Brain microvascular endothelial cell (primary cell): ENCODE measurements around the gene PKP3.
A peak's percentile ranks its signal among the peaks of the same experiment; 100 is the strongest.
"Not testable (repeated sequence)": the region's sequence is repeated elsewhere in the genome, so short reads cannot be mapped to it uniquely, and the experiment has no call there.

ENCODE experiments used
- DNase-seq: peaks from one replicate; pipeline ENCODE4 v3.0.0-alpha.2; 2020
- H3K27ac ChIP-seq: fragments of 250-450 bp; sonication (Bioruptor Pico); 2 replicates; pipeline ENCODE4 v1.5.1; 2020; ENCODE audit warnings: mild to moderate bottlenecking, moderate library complexity
- H3K27me3 ChIP-seq: fragments of 250-450 bp; sonication (Bioruptor Pico); replicated peaks from 2 replicates; pipeline ENCODE4 v1.5.1; 2020; ENCODE audit warnings: mild to moderate bottlenecking
- H3K36me3 ChIP-seq: fragments of 250-450 bp; sonication (Bioruptor Pico); replicated peaks from 2 replicates; pipeline ENCODE4 v1.5.1; 2020; ENCODE audit warnings: mild to moderate bottlenecking
- H3K4me3 ChIP-seq: 2 replicates; pipeline ENCODE4 v1.5.1; 2011; ENCODE audit warnings: low read depth, mild to moderate bottlenecking, control low read depth, low read length, moderate library complexity
- in situ Hi-C: cut with HindIII; loops from 2 replicates; pipeline ENCODE4 v1.10.0; 2017; ENCODE audit warnings: low sequenced_read_pairs, low pct_ligation_motif_present
- TF ChIP-seq, protein P1 (sequence below): IDR thresholded peaks from 2 replicates; pipeline ENCODE4 v1.5.1; 2011; ENCODE audit warnings: low read depth, mild to moderate bottlenecking, moderate library complexity, low read length, control low read depth, inconsistent platforms; ENCODE audit errors: missing control alignments

The PKP3 gene

DNA sequence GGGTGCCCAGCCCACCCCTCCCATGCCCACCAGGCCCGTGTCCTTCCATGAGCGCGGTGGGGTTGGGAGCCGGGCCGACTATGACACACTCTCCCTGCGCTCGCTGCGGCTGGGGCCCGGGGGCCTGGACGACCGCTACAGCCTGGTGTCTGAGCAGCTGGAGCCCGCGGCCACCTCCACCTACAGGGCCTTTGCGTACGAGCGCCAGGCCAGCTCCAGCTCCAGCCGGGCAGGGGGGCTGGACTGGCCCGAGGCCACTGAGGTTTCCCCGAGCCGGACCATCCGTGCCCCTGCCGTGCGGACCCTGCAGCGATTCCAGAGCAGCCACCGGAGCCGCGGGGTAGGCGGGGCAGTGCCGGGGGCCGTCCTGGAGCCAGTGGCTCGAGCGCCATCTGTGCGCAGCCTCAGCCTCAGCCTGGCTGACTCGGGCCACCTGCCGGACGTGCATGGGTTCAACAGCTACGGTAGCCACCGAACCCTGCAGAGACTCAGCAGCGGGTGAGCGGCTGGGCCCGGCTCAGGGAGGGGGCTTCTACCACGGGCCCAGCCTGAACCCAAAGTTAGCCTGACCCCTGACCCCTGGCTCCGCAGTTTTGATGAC is 3.0 kb downstream of the PKP3 start:
- Histone ChIP-seq H3K36me3 (no peaks in the 10 kb centered on the region), H3K4me3 (peak overlapping the region; percentile 46), H3K27me3 (peaks cover 8% of the 10 kb centered on the region), H3K27ac (no peak overlapping the region)
- TF ChIP-seq, protein P1, sequence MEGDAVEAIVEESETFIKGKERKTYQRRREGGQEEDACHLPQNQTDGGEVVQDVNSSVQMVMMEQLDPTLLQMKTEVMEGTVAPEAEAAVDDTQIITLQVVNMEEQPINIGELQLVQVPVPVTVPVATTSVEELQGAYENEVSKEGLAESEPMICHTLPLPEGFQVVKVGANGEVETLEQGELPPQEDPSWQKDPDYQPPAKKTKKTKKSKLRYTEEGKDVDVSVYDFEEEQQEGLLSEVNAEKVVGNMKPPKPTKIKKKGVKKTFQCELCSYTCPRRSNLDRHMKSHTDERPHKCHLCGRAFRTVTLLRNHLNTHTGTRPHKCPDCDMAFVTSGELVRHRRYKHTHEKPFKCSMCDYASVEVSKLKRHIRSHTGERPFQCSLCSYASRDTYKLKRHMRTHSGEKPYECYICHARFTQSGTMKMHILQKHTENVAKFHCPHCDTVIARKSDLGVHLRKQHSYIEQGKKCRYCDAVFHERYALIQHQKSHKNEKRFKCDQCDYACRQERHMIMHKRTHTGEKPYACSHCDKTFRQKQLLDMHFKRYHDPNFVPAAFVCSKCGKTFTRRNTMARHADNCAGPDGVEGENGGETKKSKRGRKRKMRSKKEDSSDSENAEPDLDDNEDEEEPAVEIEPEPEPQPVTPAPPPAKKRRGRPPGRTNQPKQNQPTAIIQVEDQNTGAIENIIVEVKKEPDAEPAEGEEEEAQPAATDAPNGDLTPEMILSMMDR = peak; percentile 71
- peak; percentile 68 for DNase-seq
- in situ Hi-C loops = no loop called here

DNA sequence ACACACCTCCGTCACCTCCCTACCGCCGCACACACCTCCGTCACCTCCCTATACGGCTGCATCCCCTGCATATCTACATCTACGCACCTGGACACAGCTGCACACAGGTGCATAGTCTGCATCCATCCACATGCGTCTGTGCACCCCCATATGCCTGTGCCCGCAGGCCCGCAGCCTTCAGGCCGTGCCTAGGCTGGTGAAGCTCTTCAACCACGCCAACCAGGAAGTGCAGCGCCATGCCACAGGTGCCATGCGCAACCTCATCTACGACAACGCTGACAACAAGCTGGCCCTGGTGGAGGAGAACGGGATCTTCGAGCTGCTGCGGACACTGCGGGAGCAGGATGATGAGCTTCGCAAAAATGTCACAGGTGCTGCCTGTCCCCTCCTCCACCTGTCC is 4.8 kb downstream of the PKP3 start:
- in situ Hi-C loops = no loop called here
- H3K27ac ChIP-seq = no peak overlapping the region
- H3K27me3 ChIP-seq = peaks cover 8% of the 10 kb centered on the region
- TF ChIP-seq, protein P1 = no peak
- no peak overlapping the region for H3K4me3 ChIP-seq
- no peaks in the 10 kb centered on the region for H3K36me3 ChIP-seq
- no peak for DNase-seq

GRCh38 chr11:399731-400211 is 5.8 kb downstream of the PKP3 start:
- TF ChIP-seq, protein P1 = no peak
- Histone ChIP-seq H3K4me3 (no peak overlapping the region), H3K27ac (no peak overlapping the region), H3K36me3 (no peaks in the 10 kb centered on the region), H3K27me3 (peaks cover 8% of the 10 kb centered on the region)
- no peak for DNase-seq
- in situ Hi-C loops = no loop called here

- H3K4me3 ChIP-seq = no peak overlapping the region
- TF ChIP-seq, protein P1 = no peak
- in situ Hi-C loops = no loop called here
- H3K36me3 ChIP-seq = no peaks in the 10 kb centered on the region
- no peak for DNase-seq
- H3K27ac ChIP-seq = no peak overlapping the region
- peaks cover 8% of the 10 kb centered on the region for H3K27me3 ChIP-seq
Measured at GRCh38 chr11:400241-400689, 6.3 kb downstream of the PKP3 start.

- H3K4me3 ChIP-seq, in situ Hi-C loops, H3K36me3 ChIP-seq, DNase-seq, H3K27ac ChIP-seq, H3K27me3 ChIP-seq: not testable (repeated sequence)
Measured at GRCh38 chr11:401196-401595, 7.2 kb downstream of the PKP3 start.

DNA sequence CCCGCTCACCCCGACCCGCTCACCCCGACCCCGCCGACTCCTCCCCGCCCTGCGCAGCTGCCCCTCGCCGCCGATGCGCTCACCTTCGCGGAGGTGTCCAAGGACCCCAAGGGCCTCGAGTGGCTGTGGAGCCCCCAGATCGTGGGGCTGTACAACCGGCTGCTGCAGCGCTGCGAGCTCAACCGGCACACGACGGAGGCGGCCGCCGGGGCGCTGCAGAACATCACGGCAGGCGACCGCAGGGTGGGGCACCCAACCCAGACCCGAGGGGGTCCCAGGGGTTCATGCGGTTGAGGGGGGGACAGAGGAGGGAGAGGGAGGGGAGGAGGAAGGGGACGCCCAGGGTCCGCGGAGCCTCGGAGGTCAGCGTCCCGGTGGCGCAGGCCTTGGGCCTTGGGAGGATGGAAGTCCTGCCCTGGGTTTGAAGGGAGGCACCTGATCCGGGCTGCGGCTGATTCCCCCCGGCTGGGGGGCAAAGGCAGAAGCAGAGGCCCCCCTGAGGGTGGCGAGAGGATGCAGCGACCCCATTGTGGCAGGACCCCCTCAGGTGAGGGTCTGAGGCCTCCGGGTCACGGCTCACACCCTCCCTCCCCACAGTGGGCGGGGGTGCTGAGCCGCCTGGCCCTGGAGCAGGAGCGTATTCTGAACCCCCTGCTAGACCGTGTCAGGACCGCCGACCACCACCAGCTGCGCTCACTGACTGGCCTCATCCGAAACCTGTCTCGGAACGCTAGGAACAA is 9.2 kb downstream of the PKP3 start:
- no peaks in the 10 kb centered on the region for H3K36me3 ChIP-seq

More for the DNA sequence above, 9.2 kb downstream of the PKP3 start:
- no peak for DNase-seq
- in situ Hi-C loops = no loop called here
- Histone ChIP-seq H3K4me3 (no peak overlapping the region), H3K27me3 (peaks cover 8% of the 10 kb centered on the region), H3K27ac (no peak overlapping the region)
- TF ChIP-seq, protein P1 = no peak
